ENCODE measurements around the gene METTL13. TPM values are rescaled to one million over a fixed set of nuclear protein-coding genes. Genes with fewer than 3 reads are reported as not detected.

METTL13 gene
- total RNA-seq, 1 experiment from 2014 or later, result 64.5 TPM

GRCh38 chr1:171800342-171800741 is 18.9 kb downstream of the METTL13 start:
- Histone ChIP-seq H2AK5ac (ENCODE audit: insufficient read length, low read length) (no peak overlapping the region), H4K20me1 (ENCODE audit: control insufficient read depth, insufficient read depth, insufficient read length) (no peaks in the 10 kb centered on the region), H4K91ac (ENCODE audit: insufficient read length, low read depth, low read length) (no peak overlapping the region), H3K18ac (ENCODE audit: insufficient read length, low read depth, low read length) (no peak overlapping the region), H3K79me2 (ENCODE audit: insufficient read depth, low read length) (no peaks in the 10 kb centered on the region), H3K4me1 (ENCODE audit: insufficient read depth, low read length) (0 out of 2 replicates have a peak, but pooled peaks cover 2% of the 10 kb centered on the region), H2BK15ac (ENCODE audit: low read depth, low read length) (no peak overlapping the region), H3K23ac (ENCODE audit: insufficient read length, low read depth, low read length) (no peak overlapping the region), H4K8ac (replicated peaks; ENCODE audit: insufficient read length, low read depth, low read length) (no peak overlapping the region), H2BK5ac (ENCODE audit: insufficient read length, low read length) (no peak overlapping the region), H2AFZ (ENCODE audit: low read length) (no peak overlapping the region), H3K4ac (ENCODE audit: low read depth, low read length) (no peak overlapping the region), H2BK12ac (ENCODE audit: insufficient read length, low read depth, low read length) (no peak overlapping the region), H3K27ac (ENCODE audit: insufficient read length, low read depth, low read length) (no peak overlapping the region), H3T11ph (ENCODE audit: low read length) (no peak overlapping the region), H3K23me2 (ENCODE audit: insufficient read length, low read depth, low read length, poor library complexity, severe bottlenecking) (no peaks in the 10 kb centered on the region), H3K9me3 (ENCODE audit: control insufficient read depth, low read depth, low read length) (no peaks in the 10 kb centered on the region), H3K9ac (ENCODE audit: extremely low read depth, insufficient read length, low read length) (no peak overlapping the region), H4K5ac (ENCODE audit: insufficient read length, low read depth, low read length) (no peak overlapping the region), H3K27me3 (ENCODE audit: insufficient read depth, low read length) (no peaks in the 10 kb centered on the region), H3K14ac (ENCODE audit: insufficient read depth, low read length) (no peak overlapping the region), H3K79me1 (ENCODE audit: insufficient read depth, low read depth, low read length, poor library complexity, severe bottlenecking) (no peaks in the 10 kb centered on the region), H3K56ac (ENCODE audit: insufficient read length, low read depth, low read length) (no peak overlapping the region), H3K4me2 (ENCODE audit: insufficient read depth, insufficient read length, low read length) (no peak overlapping the region), H2BK120ac (ENCODE audit: low read depth, low read length, poor library complexity, severe bottlenecking) (no peak overlapping the region), H2BK20ac (ENCODE audit: low read depth, low read length, poor library complexity, severe bottlenecking) (no peak overlapping the region)
- Mint-ChIP-seq H3K27me3 (ENCODE audit: low read depth) (no peaks in the 10 kb centered on the region), H3K4me1 (peaks cover 18 to 26% of the 10 kb centered on the region in 2 experiments), H3K9me3 (no peaks in the 10 kb centered on the region), H3K27ac (peak overlapping the region in 1 of 3 experiments; percentile 26; a peak in 2 of 7 replicates), H3K4me3 (no peak overlapping the region), H3K36me3 (ENCODE audit: insufficient read depth in 1 of 3, low read depth in 3 of 3) (peaks cover 2 to 28% (median 15%) of the 10 kb centered on the region in 3 experiments; a peak in 5 of 7 replicates)
- peak; percentile 45; the same call in 2 of the 3 replicates for TF ChIP-seq CTCF (conservative IDR thresholded peaks at IDR 0.05)
- DNase-seq, result no peak
- no CpG with 5 or more reads among the region's 3 CpGs for WGBS (ENCODE audit: extremely low coverage, insufficient read length, low lambda C conversion rate)
